ENCODE results near the gene BRD3OS. TPM values are rescaled to one million over a fixed set of nuclear protein-coding genes. Genes with fewer than 3 reads are reported as not detected.
A peak's percentile ranks its signal among the peaks of the same experiment; 100 is the strongest.

Gene BRD3OS
- total RNA-seq, 1 experiment from 2014 or later = 16.2 TPM

GRCh38 chr9:133989625-133990365, 35.5 kb upstream of the BRD3OS start (continued):
- no peak for TF ChIP-seq RORB (CRISPR knock-in tag; IDR thresholded peaks at IDR 0.05)
- no peak for TF ChIP-seq ZNF532 (CRISPR knock-in tag; IDR thresholded peaks at IDR 0.05; ENCODE audit: borderline replicate concordance)

- no peaks in the 10 kb centered on the region for H3K9me3 Mint-ChIP-seq
- peak; percentile 29 for DNase-seq (ENCODE audit: low spot score)
- H3K27me3 Mint-ChIP-seq (ENCODE audit: low read depth) = no peaks in the 10 kb centered on the region
- ATAC-seq = no peak
- H3K36me3 Mint-ChIP-seq = no peaks in the 10 kb centered on the region
- POLR2A ChIA-PET = interaction anchor here (0.6 kb wide), 1 partner anchor 34 kb away, joined by 3 read pairs; no protein-coding TSS in a partner anchor
- CTCF ChIA-PET = interaction anchor here (0.5 to 2.0 kb wide), 6 partner anchors 30 to 248 kb away, joined by 3 to 17 read pairs (median 5); no protein-coding TSS in a partner anchor
- H3K27ac Mint-ChIP-seq = no peak overlapping the region
- H3K4me3 Mint-ChIP-seq = peak overlapping the region; percentile 74
- peaks cover 40% of the 10 kb centered on the region for H3K4me1 Mint-ChIP-seq
- TF ChIP-seq MYBL2 (CRISPR knock-in tag; IDR thresholded peaks at IDR 0.05) (no peak), ZNF396 (CRISPR knock-in tag; IDR thresholded peaks at IDR 0.05; ENCODE audit: borderline replicate concordance) (no peak), EMX1 (CRISPR knock-in tag; IDR thresholded peaks at IDR 0.05) (no peak), PREB (CRISPR knock-in tag; IDR thresholded peaks at IDR 0.05; ENCODE audit: borderline replicate concordance) (no peak), CDX4 (CRISPR knock-in tag; IDR thresholded peaks at IDR 0.05; ENCODE audit: borderline replicate concordance) (no peak), ZBTB21 (CRISPR knock-in tag; IDR thresholded peaks at IDR 0.05; ENCODE audit: borderline replicate concordance) (peak; percentile 25; the same call in 1 of the 2 replicates), ZNF219 (CRISPR knock-in tag; IDR thresholded peaks at IDR 0.05; ENCODE audit: borderline replicate concordance) (no peak), ARID4B (CRISPR knock-in tag; IDR thresholded peaks at IDR 0.05; ENCODE audit: borderline replicate concordance) (peak; percentile 6; the same call in 1 of the 2 replicates), SP1 (CRISPR knock-in tag; conservative IDR thresholded peaks at IDR 0.05) (no peak), JAZF1 (CRISPR knock-in tag; IDR thresholded peaks at IDR 0.05) (no peak), SMAD3 (CRISPR knock-in tag; IDR thresholded peaks at IDR 0.05; ENCODE audit: borderline replicate concordance) (no peak), JUN (CRISPR knock-in tag; IDR thresholded peaks at IDR 0.05) (no peak), ZNF671 (CRISPR knock-in tag; IDR thresholded peaks at IDR 0.05) (no peak), ZNF423 (CRISPR knock-in tag; IDR thresholded peaks at IDR 0.05) (peak; percentile 84), ZNF317 (CRISPR knock-in tag; IDR thresholded peaks at IDR 0.05; ENCODE audit: borderline replicate concordance, low read depth) (no peak), AR (CRISPR knock-in tag; IDR thresholded peaks at IDR 0.05) (no peak)
Observed at GRCh38 chr9:133990366-133991213, 34.7 kb upstream of the BRD3OS start.

All from WTC11 (cell line).